ENCODE results near the gene DTX4.
A peak's percentile ranks its signal among the peaks of the same experiment; 100 is the strongest.
"Not testable (repeated sequence)": the region's sequence is repeated elsewhere in the genome, so short reads cannot be mapped to it uniquely, and the experiment has no call there.

The DTX4 gene

GRCh38 chr11:59171508-59172322 is at the start of gene DTX4:
Gene DTX4 (plus strand): TSS chr11:59172132. CDS start chr11:59172596, 464 bp downstream.
- peak; percentile 88 for DNase-seq

GRCh38 chr11:59135648-59136461 is 36.1 kb upstream of the DTX4 start:
- DNase-seq: peak; percentile 85 to 89

GRCh38 chr11:59136551-59136950 is 35.4 kb upstream of the DTX4 start:
- not testable (repeated sequence) for DNase-seq

GRCh38 chr11:59137190-59137589 is 34.7 kb upstream of the DTX4 start:
- no peak for DNase-seq

- DNase-seq: no peak
These were observed 33.3 kb upstream of the DTX4 start for GRCh38 chr11:59138643-59139042.

- no peak for DNase-seq
These were observed 30.7 kb upstream of the DTX4 start for GRCh38 chr11:59141191-59141590.

GRCh38 chr11:59141673-59142460 is 30.1 kb upstream of the DTX4 start:
- DNase-seq: no peak

- peak; percentile 80 to 82 for DNase-seq
These were observed 29.1 kb upstream of the DTX4 start, which contains the start of gene FAM111A for GRCh38 chr11:59142530-59143507. Gene FAM111A (plus strand): TSS chr11:59142856. CDS start chr11:59148873, 6,017 bp downstream.

GRCh38 chr11:59144096-59144495 is 27.8 kb upstream of the DTX4 start:
- no peak for DNase-seq

GRCh38 chr11:59144579-59145345 is 27.2 kb upstream of the DTX4 start:
- DNase-seq: peak; percentile 47 to 53

- no peak for DNase-seq
These were observed 26.4 kb upstream of the DTX4 start for GRCh38 chr11:59145534-59145933.

GRCh38 chr11:59151761-59152160 is 20.2 kb upstream of the DTX4 start:
- DNase-seq: no peak

GRCh38 chr11:59152312-59152951 is 19.5 kb upstream of the DTX4 start:
- DNase-seq: no peak

GRCh38 chr11:59154610-59155009 is 17.3 kb upstream of the DTX4 start:
- DNase-seq: no peak

GRCh38 chr11:59157433-59157832 is 14.5 kb upstream of the DTX4 start:
- DNase-seq: no peak

GRCh38 chr11:59158206-59159068 is 13.5 kb upstream of the DTX4 start:
- DNase-seq: peak; percentile 52 to 55

- DNase-seq: no peak
These were observed 7.9 kb upstream of the DTX4 start for GRCh38 chr11:59164028-59164427.

- DNase-seq: no peak
These were observed 580 bp downstream of the DTX4 start for GRCh38 chr11:59172345-59173079.
